GM18517 (cell line): ENCODE results near the gene G0S2.

Experiments used
- ATAC-seq: cut with Tn5 transposase; IDR thresholded peaks from one replicate; pipeline ENCODE4 v1.9.1; 2021; ENCODE audit warnings: mild to moderate bottlenecking, moderate library complexity; ENCODE audit not compliant: unreplicated experiment

The G0S2 gene, protein sequence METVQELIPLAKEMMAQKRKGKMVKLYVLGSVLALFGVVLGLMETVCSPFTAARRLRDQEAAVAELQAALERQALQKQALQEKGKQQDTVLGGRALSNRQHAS

DNA sequence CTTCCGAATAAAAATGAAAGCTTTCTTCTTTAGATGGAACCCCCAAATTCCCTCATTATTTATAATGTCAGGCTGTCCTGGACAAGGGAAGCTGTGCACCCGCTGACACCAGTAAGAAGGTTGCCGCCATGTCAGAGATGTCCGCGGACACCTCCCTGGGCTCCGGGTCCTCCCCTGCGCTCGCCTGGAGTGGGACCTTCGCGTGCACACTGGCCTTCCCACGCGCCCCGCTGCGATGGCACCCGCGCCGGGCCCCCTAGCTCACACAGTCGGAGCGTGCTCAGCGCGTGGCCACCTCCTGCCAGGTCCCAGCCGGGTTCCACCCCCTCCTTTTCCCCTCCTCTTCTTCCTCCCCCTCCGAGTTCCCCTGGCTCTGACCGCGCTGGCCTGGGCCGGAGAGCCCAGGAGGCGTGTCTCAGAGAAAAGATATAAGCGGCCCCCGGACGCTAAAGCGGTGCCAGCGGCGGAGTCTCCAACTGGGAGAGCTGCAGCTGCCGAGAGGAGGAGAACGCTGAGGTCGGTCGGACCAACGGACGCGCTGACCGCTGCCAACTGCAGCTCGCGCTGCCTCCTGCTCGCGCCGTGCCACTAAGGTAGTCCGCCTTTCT is at the start of gene G0S2:
G0S2 (plus strand) TSS at position 456 of the 608 bp plus-strand sequence. CDS start 273 bp downstream, outside the sequence.
- no peak for ATAC-seq

- no peak for ATAC-seq
These were observed 49.4 kb upstream of the G0S2 start for GRCh38 chr1:209625791-209626285.

DNA sequence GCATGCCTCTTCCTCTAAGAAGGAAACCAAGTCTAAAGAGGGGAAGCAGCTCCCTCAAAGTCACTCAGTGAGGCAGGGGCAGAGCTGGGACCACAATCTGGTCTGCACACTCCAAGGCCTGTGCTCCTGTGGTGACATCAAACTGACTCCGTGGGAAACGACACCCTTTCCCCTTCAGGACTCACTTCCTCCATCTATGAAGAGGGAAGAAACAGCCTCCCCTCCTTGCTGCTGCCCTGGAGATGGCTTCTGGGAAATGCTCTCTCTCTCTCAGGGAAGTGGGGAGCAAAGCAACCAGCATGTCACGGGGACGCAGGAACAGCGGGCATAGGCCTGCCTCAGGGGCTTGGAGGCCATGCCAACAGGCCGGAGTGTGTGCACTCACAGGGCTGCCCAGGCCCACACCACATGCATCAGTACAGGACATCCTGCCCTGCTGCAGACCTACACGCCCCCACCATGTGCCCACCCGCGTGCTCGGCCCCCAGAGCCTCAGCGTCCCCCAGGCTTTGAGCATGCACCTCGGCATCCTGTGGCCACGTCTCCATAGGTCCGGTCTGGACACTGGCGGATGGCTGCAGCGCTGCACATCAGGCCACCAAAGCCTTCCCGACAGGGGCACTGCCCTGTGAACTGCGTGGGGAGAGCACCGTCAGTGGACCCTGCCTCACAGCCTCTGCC is 48.7 kb upstream of the G0S2 start:
- ATAC-seq = no peak

DNA sequence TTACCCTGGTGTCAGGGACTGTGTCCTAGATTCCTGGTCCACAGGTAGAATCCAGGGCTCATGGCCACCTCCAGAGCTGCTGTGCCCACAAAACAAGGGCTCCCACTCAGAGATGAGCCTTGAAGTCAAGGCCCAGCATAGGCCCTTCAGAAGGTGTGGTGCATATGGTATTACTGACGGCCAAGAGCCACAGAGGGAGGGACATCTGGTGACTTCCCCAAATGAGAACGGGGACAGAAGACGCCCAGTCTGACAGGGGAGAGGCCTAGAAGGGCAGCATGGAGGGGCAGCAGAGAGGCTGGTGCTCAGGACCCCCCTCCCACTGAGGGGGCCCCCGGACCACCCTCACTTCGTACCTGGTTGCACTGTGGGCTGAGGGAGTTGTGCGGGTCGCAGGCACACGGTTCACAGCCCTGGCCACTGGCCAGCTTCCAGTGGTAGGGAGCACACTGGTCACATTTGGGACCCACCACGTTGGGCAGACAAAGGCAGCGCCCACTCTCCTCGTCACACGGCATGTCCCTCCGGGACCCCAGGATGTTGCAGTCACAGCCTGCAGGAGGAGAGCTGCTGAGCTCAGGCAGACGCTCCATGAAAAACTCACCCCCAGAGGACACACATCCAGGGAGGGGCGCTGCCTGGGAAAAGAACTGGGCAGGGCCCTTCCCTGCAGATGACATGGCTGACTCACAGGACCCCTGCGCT is 48.0 kb upstream of the G0S2 start:
- peak; percentile 24 for ATAC-seq

- peak; percentile 78 for ATAC-seq
These were observed 47.4 kb upstream of the G0S2 start for GRCh38 chr1:209627732-209628196.

DNA sequence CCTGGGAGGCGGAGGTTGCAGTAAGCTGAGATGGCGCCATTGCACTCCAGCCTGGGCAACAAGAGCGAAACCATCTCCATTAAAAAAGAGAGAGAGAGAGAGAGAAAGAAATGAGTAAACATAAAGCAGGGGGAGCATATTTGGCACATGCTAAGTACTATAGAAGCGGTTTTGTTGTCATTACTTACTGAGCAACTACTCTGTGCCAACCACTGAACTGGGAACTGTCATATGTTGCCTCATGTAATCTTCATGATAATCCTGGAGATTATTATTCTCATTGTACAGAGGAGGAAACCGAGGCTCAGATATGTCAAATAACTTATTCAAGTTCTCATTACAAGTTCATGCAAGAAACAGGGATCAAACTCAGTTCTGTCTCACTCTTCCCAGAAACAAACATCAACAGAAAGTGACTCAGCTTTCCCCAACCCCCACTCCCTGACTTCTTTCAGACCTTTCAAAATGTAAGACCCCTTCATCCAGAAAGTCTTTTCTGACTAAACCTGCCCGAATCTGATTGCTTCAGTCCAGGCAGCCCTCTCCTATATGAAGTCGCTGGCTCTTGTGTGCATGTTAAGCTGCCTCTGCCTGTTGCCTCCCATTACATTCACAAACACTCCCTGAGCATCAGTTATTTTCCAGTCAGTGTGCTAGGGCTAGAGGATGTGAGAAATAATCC is 46.5 kb upstream of the G0S2 start:
- ATAC-seq = no peak

DNA sequence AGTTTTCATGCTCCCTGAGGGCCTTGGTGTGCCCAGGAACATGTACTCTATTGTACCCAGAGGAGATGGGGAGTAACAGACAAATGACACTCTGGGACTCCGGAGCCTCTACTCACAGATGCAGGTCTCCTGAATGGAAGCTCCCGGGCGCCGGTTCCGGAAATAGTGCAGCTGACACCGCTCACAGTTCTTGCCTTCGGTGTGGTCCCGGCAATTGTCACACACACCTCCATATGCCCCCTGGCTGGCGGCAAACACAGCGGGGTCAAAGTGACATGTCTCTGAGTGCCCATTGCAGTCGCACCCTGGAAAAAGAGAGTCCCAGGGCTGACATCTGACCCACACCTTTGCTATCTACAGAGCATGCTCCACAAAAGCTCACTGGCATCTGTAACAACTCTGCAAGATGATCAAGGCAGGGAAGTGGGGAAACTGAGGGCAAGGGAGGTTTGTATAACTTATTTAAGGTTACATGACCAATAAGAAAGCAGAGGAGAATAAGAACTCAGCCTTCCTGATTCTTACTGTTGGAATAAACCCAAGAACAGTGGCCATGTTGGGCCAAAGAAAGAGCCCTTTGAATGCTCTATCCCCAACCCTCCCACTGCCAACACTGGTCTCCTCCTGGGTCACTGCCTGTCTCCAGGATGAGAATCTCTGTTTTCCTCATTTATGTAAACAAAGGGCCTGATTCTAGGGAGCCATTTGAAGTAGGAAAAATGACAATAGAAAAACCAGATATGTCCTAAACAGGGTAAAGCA is 45.4 kb upstream of the G0S2 start:
- ATAC-seq = no peak

GRCh38 chr1:209630383-209631225 is 44.6 kb upstream of the G0S2 start:
- ATAC-seq = no peak

- ATAC-seq = no peak
These were observed 41.7 kb upstream of the G0S2 start for GRCh38 chr1:209633335-209633997.

- ATAC-seq = no peak
These were observed 41.0 kb upstream of the G0S2 start for GRCh38 chr1:209634005-209634737.

DNA sequence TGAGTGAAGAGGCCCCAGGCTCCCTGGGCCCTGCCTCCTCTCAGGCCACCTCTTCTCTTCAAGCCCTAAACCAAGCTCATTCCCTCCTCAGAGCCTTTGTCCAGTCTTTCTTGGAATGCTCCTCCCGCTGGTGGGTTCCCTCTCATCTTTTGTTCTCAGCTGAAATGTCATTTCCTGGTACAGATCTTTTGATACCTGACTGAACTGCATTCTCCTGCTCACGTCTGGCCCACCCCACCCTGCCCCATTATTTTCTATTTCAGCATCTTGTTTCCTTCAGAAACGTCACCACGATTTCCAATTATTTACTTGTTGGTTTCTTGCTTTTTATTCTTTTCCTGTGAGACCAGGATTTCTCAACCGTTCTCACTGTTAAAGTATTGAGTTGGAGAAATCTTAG is 39.4 kb upstream of the G0S2 start:
- ATAC-seq = no peak

DNA sequence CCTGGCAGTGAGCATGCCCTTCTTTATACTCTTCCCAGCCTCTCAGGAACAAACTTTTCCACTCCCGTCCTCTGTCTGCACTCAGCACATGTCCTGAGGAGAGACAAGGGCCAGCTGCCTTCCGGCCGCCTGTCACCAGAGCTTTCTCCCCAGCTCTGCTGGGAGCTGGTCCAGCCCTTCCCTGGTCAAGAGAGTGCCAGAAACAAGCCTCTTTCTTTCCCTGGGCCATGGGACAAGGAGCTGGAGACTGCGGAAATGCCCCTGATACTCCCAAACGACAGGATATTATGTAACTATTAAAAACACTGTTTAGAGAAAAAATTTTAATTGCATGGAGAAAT is 33.4 kb upstream of the G0S2 start:
- no peak for ATAC-seq

- ATAC-seq = no peak
These were observed 32.4 kb upstream of the G0S2 start for GRCh38 chr1:209642816-209643215.

DNA sequence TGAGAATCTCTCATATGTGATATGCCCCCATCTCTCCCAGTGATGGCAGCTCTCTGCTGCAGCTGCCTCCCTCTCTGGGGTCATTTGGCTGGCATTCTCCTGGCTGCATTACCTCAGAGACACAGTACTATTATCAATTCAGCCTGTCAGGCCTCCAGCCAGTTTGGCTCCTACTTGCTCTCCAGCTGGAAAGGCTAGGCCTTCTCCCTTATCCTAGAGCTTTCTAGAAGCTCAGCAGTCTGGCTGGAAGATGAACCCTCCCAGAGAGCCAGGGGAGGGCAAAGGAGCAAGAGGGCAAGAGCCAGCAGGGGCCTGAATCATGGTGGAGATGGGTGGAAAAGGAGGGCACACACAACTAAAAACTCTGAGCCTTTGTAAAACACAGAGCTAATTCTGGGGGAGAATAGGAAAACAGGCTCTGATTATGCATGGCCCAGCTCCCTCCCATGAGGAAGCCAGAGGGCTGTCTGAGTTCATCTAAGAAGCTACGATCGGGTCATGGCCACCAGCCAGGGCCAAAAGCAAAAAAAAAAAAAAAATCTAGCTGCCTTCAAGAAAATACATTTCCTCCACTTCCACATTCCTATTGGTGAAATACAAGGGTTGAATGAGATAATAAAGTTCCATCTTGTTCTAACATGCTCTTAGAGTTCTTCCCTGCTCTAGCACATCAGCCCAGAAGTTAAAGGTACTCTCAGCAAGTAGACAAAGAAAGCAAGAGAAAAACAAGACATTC is 31.8 kb upstream of the G0S2 start:
- no peak for ATAC-seq

- no peak for ATAC-seq
These were observed 29.4 kb upstream of the G0S2 start for GRCh38 chr1:209645574-209646452.

GRCh38 chr1:209646558-209646957 is 28.7 kb upstream of the G0S2 start:
- no peak for ATAC-seq

DNA sequence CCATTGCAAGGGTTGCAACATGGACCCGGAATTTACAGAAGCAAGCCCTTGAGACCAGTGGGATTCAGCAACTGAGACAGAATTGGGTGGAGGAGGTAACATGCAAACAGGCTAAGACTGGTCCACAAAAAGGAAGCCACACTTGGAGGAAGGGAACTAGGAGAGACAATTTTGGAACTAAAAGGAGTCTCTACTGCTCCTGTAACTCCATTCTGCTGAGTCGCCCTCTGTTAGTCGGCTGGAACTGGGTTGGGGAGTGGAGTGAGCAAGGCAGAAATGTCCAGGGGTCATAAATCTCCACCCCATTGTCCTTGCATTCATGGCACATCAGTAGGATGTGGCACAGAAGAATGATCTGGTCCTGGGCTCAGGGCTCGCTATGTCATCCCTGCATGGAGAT is 28.1 kb upstream of the G0S2 start:
- no peak for ATAC-seq
